HG03139 (cell line): ENCODE measurements around the gene RIT1.
"Not testable (repeated sequence)": the region's sequence is repeated elsewhere in the genome, so short reads cannot be mapped to it uniquely, and the experiment has no call there.

Experiments
- ATAC-seq: cut with Tn5 transposase; IDR thresholded peaks from one replicate; pipeline ENCODE4 v1.9.1; 2021; ENCODE audit not compliant: unreplicated experiment

RIT1 gene

GRCh38 chr1:155934097-155934935 is 23.2 kb upstream of the RIT1 start, which contains the start of gene KHDC4:
TSS of gene KHDC4 (minus strand) at chr1:155934413. CDS start at chr1:155934373, 40 bp downstream.
- peak; percentile 90 for ATAC-seq

- ATAC-seq, result no peak
These were observed 22.5 kb upstream of the RIT1 start for GRCh38 chr1:155933591-155934096.

GRCh38 chr1:155932487-155932886 is 21.3 kb upstream of the RIT1 start:
- ATAC-seq, result no peak

- no peak for ATAC-seq
These were observed 20.9 kb upstream of the RIT1 start for GRCh38 chr1:155932081-155932480.

- ATAC-seq, result no peak
These were observed 20.3 kb upstream of the RIT1 start for GRCh38 chr1:155931332-155932038.

GRCh38 chr1:155930725-155931124 is 19.6 kb upstream of the RIT1 start:
- not testable (repeated sequence) for ATAC-seq

- ATAC-seq, result no peak
These were observed 17.9 kb upstream of the RIT1 start for GRCh38 chr1:155929057-155929456.

GRCh38 chr1:155925506-155925905 is 14.4 kb upstream of the RIT1 start:
- no peak for ATAC-seq

- no peak for ATAC-seq
These were observed 9.6 kb upstream of the RIT1 start for GRCh38 chr1:155920717-155921116.

GRCh38 chr1:155919801-155920200 is 8.7 kb upstream of the RIT1 start:
- no peak for ATAC-seq

- ATAC-seq, result no peak
These were observed 7.5 kb upstream of the RIT1 start for GRCh38 chr1:155918660-155919059.

- ATAC-seq, result no peak
These were observed 3.0 kb upstream of the RIT1 start for GRCh38 chr1:155913969-155914757.

- ATAC-seq, result no peak
These were observed 947 bp upstream of the RIT1 start for GRCh38 chr1:155912056-155912536.

GRCh38 chr1:155910621-155911121 is 478 bp downstream of the RIT1 start:
- no peak for ATAC-seq

- ATAC-seq, result no peak
These were observed 1.3 kb downstream of the RIT1 start for GRCh38 chr1:155909894-155910293.

GRCh38 chr1:155904261-155904660 is 6.9 kb downstream of the RIT1 start:
- no peak for ATAC-seq

GRCh38 chr1:155900161-155900560 is 11.0 kb downstream of the RIT1 start:
- no peak for ATAC-seq

GRCh38 chr1:155899683-155900082 is 11.5 kb downstream of the RIT1 start:
- no peak for ATAC-seq

- no peak for ATAC-seq
These were observed 12.3 kb downstream of the RIT1 start for GRCh38 chr1:155898888-155899287.

GRCh38 chr1:155897746-155898145 is 13.4 kb downstream of the RIT1 start:
- ATAC-seq, result no peak

- ATAC-seq, result not testable (repeated sequence)
These were observed 14.7 kb downstream of the RIT1 start for GRCh38 chr1:155896476-155896875.
